K562 (cell line): ENCODE results near the gene SPAG7. TPM values are rescaled to one million over a fixed set of nuclear protein-coding genes. Genes with fewer than 3 reads are reported as not detected.

Experiments
- DPF2 ChIP-seq: fragments of 450-650 bp; IDR thresholded peaks from 2 replicates; pipeline ENCODE4 v1.6.1; 2016
- MAZ ChIP-seq, 2 experiments: fragments of 450-650 bp in 1 of 2; sonication (generic) in 1 of 2; formaldehyde crosslinking; IDR thresholded peaks in 1 of 2; conservative IDR thresholded peaks in 1 of 2; 2 replicates each; pipeline versions ENCODE4 v1.4.0 to v1.5.0; 2020; ENCODE audit warnings: mild to moderate bottlenecking in 1 of 2, missing genetic modification reagents in 1 of 2
- MTA3 ChIP-seq: fragments of 450-650 bp; formaldehyde crosslinking; IDR thresholded peaks from 2 replicates; pipeline ENCODE4 v1.6.1; 2017; ENCODE audit warnings: mild to moderate bottlenecking, borderline replicate concordance
- PCBP2 ChIP-seq: fragments of 200-400 bp; formaldehyde crosslinking; IDR thresholded peaks from 2 replicates; pipeline ENCODE4 v1.6.1; 2018; ENCODE audit warnings: low read length, low read depth, mild to moderate bottlenecking, moderate library complexity; ENCODE audit not compliant: poor library complexity, severe bottlenecking
- RBFOX2 ChIP-seq: fragments of 200-400 bp; formaldehyde crosslinking; IDR thresholded peaks from 2 replicates; pipeline ENCODE4 v1.6.1; 2017; ENCODE audit warnings: low read depth, mild to moderate bottlenecking, low read length, moderate library complexity
- polyA plus RNA-seq, 8 experiments: library from polyadenylated mRNA; depleted of rRNA in 4 of 8; stranded (reverse) in 5 of 8; unstranded in 3 of 8; fragments of >200 nt; fragmentation: Nextera tagmentation in 2 of 8; fragmentation: Illumina TruSeq in 1 of 8; extraction: Ambion mirVana in 2 of 8; extraction: Trizol in 1 of 8; gene quantifications; 2 replicates each; pipeline versions ENCODE4 v1.2.1 to v1.2.3, GENCODE V29; 2011 to 2014; ENCODE audit warnings: inconsistent platforms in 1 of 8, missing spikeins in 1 of 8
- total RNA-seq, 7 experiments: library from RNA; depleted of rRNA in 6 of 7; stranded (reverse); fragments of >200 nt in 6 of 7; fragmentation: Illumina TruSeq in 2 of 7; extraction: Trizol in 2 of 7; gene quantifications; 2 replicates each; pipeline versions ENCODE4 v1.2.1 to v1.2.3, GENCODE V29; 2011 to 2021; ENCODE audit warnings: low replicate concordance in 1 of 7
- TF ChIP-seq, protein P1 (sequence below), 3 experiments: IDR thresholded peaks in 2 of 3; conservative IDR thresholded peaks in 1 of 3; 2 replicates each; pipeline ENCODE4 v1.5.1; 2011 to 2012; ENCODE audit warnings: low read length in 3 of 3, mild to moderate bottlenecking in 3 of 3, control low read depth in 2 of 3, improper control_type of control experiment in 1 of 3, inconsistent platforms in 1 of 3, low read depth in 1 of 3, mixed read lengths in 1 of 3, moderate library complexity in 1 of 3; ENCODE audit not compliant: insufficient read depth in 2 of 3
- TF ChIP-seq, protein P2 (sequence below): sonication (generic); formaldehyde crosslinking; IDR thresholded peaks from 2 replicates; pipeline ENCODE4 v1.9.0; 2022; ENCODE audit warnings: mild to moderate bottlenecking, missing genetic modification reagents
- TF ChIP-seq, protein P3 (sequence below): sonication (generic); formaldehyde crosslinking; IDR thresholded peaks from 2 replicates; pipeline ENCODE4 v1.8.0; 2022; ENCODE audit warnings: mild to moderate bottlenecking, missing genetic modification reagents
- TF ChIP-seq, protein P4 (sequence below): fragments of 250-450 bp; sonication (Bioruptor Pico); IDR thresholded peaks from 2 replicates; pipeline ENCODE4 v1.5.0; 2021; ENCODE audit warnings: mild to moderate bottlenecking, borderline replicate concordance

SPAG7 gene
- total and polyA plus RNA-seq, 9 of the 15 experiments (the other 6 are each of a cell fraction or from before 2014, with no cell fraction given): 5.6 to 53.5 (median 36.3) TPM

DNA sequence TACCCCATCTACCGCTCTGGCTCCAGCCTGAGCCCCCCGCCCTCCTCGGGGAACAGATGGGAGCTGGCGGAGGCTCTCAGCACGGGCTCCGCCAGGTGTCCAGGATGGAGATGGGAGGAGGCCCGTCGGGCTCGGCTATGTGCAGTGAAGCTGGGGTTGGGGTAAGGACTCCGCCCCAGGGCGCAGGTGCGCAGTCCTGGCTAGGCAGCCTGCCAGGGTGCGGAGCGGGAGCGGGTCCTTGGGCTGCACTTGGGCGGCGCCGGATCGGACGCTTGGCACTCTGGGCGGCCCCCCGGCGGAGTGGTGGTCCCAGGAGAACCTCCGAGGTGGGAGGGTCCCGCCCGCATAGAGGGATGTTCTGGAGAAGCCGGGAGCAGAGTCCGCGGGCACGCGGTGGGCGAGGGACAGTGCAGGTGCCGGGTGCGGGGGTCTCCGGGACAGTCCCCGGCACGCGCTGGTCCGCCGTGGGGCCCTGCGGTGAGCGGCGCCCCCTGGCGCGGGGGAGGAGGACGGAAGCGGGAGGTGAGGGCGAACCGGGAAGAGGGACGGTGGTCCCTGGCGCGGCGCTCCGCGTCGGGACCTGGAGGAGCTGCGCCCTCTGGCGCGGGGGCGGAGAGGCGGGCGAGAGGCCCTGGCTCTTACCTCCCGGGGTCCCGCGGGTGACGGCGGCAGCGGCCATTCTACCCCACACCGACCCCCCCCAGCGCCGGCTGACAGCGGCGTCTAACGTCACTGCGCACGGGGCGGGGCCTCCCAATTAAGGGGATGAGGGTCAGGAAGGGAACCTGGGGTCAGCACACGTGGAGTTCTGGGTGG is 19.5 kb upstream of the SPAG7 start, which contains the start of gene CAMTA2 (continued):
- TF ChIP-seq, protein P1, sequence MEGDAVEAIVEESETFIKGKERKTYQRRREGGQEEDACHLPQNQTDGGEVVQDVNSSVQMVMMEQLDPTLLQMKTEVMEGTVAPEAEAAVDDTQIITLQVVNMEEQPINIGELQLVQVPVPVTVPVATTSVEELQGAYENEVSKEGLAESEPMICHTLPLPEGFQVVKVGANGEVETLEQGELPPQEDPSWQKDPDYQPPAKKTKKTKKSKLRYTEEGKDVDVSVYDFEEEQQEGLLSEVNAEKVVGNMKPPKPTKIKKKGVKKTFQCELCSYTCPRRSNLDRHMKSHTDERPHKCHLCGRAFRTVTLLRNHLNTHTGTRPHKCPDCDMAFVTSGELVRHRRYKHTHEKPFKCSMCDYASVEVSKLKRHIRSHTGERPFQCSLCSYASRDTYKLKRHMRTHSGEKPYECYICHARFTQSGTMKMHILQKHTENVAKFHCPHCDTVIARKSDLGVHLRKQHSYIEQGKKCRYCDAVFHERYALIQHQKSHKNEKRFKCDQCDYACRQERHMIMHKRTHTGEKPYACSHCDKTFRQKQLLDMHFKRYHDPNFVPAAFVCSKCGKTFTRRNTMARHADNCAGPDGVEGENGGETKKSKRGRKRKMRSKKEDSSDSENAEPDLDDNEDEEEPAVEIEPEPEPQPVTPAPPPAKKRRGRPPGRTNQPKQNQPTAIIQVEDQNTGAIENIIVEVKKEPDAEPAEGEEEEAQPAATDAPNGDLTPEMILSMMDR (IDR thresholded peaks at IDR 0.05 in 2 of 3, conservative IDR thresholded peaks at IDR 0.05 in 1 of 3; ENCODE audit: insufficient read depth in 2 of 3, low read depth in 1 of 3, low read length in 3 of 3): peak; percentile 61 to 74 (median 65)
- peak; percentile 82 for TF ChIP-seq RBFOX2
- TF ChIP-seq MAZ (CRISPR knock-in tag; conservative IDR thresholded peaks at IDR 0.05 in 1 of 2, IDR thresholded peaks at IDR 0.05 in 1 of 2): peak; percentile 82 to 92; a peak in 3 of 4 replicates
- TF ChIP-seq DPF2: no peak
- peak; percentile 90 for TF ChIP-seq MTA3
- TF ChIP-seq, protein P2, sequence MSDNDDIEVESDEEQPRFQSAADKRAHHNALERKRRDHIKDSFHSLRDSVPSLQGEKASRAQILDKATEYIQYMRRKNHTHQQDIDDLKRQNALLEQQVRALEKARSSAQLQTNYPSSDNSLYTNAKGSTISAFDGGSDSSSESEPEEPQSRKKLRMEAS (CRISPR knock-in tag): peak; percentile 90
- TF ChIP-seq PCBP2: no peak
- TF ChIP-seq, protein P3, sequence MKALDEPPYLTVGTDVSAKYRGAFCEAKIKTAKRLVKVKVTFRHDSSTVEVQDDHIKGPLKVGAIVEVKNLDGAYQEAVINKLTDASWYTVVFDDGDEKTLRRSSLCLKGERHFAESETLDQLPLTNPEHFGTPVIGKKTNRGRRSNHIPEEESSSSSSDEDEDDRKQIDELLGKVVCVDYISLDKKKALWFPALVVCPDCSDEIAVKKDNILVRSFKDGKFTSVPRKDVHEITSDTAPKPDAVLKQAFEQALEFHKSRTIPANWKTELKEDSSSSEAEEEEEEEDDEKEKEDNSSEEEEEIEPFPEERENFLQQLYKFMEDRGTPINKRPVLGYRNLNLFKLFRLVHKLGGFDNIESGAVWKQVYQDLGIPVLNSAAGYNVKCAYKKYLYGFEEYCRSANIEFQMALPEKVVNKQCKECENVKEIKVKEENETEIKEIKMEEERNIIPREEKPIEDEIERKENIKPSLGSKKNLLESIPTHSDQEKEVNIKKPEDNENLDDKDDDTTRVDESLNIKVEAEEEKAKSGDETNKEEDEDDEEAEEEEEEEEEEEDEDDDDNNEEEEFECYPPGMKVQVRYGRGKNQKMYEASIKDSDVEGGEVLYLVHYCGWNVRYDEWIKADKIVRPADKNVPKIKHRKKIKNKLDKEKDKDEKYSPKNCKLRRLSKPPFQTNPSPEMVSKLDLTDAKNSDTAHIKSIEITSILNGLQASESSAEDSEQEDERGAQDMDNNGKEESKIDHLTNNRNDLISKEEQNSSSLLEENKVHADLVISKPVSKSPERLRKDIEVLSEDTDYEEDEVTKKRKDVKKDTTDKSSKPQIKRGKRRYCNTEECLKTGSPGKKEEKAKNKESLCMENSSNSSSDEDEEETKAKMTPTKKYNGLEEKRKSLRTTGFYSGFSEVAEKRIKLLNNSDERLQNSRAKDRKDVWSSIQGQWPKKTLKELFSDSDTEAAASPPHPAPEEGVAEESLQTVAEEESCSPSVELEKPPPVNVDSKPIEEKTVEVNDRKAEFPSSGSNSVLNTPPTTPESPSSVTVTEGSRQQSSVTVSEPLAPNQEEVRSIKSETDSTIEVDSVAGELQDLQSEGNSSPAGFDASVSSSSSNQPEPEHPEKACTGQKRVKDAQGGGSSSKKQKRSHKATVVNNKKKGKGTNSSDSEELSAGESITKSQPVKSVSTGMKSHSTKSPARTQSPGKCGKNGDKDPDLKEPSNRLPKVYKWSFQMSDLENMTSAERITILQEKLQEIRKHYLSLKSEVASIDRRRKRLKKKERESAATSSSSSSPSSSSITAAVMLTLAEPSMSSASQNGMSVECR: peak; percentile 87
- TF ChIP-seq, protein P4, sequence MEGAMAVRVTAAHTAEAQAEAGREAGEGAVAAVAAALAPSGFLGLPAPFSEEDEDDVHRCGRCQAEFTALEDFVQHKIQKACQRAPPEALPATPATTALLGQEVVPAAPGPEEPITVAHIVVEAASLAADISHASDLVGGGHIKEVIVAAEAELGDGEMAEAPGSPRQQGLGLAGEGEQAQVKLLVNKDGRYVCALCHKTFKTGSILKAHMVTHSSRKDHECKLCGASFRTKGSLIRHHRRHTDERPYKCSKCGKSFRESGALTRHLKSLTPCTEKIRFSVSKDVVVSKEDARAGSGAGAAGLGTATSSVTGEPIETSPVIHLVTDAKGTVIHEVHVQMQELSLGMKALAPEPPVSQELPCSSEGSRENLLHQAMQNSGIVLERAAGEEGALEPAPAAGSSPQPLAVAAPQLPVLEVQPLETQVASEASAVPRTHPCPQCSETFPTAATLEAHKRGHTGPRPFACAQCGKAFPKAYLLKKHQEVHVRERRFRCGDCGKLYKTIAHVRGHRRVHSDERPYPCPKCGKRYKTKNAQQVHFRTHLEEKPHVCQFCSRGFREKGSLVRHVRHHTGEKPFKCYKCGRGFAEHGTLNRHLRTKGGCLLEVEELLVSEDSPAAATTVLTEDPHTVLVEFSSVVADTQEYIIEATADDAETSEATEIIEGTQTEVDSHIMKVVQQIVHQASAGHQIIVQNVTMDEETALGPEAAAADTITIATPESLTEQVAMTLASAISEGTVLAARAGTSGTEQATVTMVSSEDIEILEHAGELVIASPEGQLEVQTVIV (CRISPR knock-in tag): no peak
